Activated CD8-positive, alpha-beta memory T cell treated with anti-CD3 and anti-CD28 coated beads, Interleukin-2, amount 50 U/mL, for 48 hours (primary cell): Measurements from ENCODE around the gene MECR.
"Not testable (repeated sequence)": the region's sequence is repeated elsewhere in the genome, so short reads cannot be mapped to it uniquely, and the experiment has no call there.

Experiments
- DNase-seq: peaks from one replicate; pipeline ENCODE4 v3.0.0-alpha.2; 2020

Gene MECR

GRCh38 chr1:29235955-29236711 lies 5.4 kb upstream of the MECR start, which contains the start of gene PTPRU:
TSS of gene PTPRU (plus strand) at chr1:29236522. CDS start at chr1:29236645, 123 bp downstream.
- DNase-seq = peak; percentile 98

DNA sequence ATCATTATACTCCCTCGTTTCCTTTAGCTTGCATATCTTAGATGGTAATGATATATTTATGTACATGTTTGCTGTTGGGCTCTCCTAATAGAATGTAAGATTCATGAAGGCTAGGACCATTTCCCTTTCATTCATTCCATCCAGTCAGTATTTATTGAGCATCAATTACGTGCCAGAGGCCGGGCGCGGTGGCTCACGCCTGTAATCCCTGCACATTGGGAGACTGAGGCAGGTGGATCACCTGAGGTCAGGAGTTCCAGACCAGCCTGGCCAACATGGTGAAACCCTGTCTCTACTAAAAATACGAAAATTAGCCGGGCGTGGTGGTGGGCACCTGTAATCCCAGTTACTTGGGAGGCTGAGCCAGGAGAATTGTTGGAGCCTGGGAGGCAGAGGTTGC lies 4.1 kb upstream of the MECR start:
- not testable (repeated sequence) for DNase-seq

DNA sequence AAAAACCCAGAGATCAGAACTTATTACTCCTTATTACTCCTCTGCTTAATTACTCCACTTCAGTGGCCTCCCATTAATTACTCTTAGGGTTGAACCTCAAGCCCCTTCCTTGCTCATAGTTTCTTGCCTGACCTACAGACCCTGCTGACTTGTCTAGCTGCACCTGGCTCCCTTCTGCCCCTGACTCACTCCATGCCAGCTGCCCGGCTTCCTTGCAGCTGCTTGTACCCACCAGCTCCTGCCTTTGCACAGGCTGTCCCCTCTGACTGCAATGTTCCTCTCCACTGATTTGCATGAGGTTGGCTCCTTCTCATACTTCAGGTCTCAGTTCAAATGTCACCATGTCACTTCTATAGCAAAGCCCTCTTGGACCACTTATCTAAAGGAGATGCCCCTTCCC lies 3.7 kb upstream of the MECR start:
- DNase-seq = no peak

DNA sequence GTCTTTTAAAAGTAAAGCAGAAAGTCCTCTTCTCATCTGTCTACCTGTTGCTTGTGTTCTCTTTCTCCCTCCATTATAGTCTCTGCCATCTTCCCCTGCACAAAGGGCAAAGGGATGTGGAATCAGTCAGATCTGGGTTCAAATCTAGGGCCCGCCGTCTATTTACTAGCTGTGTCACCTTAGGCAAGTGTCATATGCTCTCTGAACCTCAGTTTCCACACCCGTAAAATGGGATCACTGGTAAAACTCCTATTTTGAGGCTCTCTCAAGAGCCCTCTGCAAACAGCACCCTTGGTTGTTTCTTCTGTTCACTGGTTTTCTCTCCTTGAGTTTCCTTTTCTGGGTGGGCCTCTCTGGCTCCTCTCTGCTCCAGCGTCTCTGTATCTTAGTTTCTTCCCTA lies 3.0 kb upstream of the MECR start:
- no peak for DNase-seq

DNA sequence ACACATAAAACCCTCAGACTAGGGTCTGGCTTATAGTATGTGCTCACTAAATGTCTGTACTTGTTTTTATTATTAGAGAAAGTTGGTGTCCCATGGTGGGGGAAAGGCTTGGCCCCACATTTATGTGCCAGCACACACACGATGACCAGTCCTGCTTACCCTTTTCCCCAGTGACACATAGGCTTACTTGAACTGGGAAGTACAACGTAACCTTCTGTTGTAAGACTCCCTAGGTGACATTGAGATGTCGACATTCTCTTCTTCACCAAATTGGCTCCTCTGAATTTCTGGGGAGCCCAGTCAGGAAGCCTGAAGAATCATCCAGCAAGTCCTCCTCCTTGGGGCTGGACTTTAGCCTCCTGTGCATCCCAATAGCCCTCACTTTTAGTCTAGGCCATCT lies 1.7 kb upstream of the MECR start:
- DNase-seq = no peak

- DNase-seq = no peak
These were observed 556 bp downstream of the MECR start for GRCh38 chr1:29230204-29230552.

DNA sequence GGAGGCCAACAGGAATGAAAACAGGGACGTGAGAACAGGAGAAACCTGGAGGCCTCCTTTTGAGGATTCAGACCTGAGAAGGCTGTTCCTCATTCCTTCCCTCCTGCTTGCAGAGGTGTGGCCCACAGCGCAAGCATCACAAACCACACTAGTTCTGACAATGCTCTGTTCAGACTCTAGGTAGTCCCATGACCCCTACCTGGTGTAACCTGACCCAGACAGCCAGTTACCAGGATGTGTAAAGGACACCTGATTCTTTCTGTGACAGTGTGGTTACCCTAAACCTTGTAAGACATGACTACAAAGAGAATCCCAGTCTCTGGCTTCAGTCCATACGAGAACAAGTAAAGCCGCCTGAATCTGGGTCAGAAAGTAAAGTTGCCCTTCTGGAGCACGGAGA lies 3.2 kb downstream of the MECR start:
- no peak for DNase-seq

- DNase-seq = no peak
These were observed 5.4 kb downstream of the MECR start for GRCh38 chr1:29225361-29225760.

DNA sequence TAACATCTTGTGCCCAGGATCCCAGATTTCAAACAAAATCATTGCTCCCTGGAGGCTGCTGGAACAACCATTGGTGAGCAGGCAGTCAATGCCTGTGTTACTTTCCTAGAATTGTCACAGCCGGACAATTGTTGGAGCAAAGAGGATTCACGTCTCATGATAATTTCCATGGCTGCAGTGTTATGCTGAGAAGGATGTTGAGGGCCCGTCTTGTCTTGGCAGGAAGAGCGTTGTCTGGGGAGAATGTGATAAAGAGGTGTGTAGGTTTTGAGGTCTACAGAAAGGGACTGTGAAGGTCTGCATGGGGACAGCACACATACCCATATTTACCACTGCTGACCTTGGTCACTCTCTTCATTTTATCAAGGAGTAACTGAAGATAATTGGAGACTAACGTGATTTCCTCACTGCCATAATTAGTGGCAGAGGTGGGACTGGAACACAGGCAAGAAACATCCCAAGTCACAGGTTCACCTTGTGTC lies 6.3 kb downstream of the MECR start:
- no peak for DNase-seq

GRCh38 chr1:29223521-29223920 lies 7.2 kb downstream of the MECR start:
- no peak for DNase-seq

- DNase-seq = no peak
These were observed 8.0 kb downstream of the MECR start for GRCh38 chr1:29222686-29223085.

DNA sequence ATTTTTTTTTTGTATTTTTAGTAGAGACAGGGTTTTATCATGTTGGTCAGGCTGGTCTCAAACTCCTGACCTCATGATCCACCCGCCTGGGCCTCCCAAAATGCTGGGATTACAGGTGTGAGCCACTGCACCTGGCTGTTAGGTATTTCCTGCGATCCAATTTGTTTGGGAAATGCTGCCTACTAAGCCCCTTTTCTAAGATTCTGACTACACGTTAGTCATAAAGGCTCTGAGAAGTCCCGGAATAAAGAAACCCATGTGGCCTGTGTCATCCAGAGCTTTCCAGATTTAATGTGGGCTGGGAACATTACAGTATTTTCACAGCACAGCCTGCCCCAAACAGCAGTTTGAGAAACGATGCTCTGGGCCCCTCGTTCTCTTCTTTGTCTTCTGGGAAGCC lies 8.5 kb downstream of the MECR start:
- DNase-seq = not testable (repeated sequence)

- no peak for DNase-seq
These were observed 9.4 kb downstream of the MECR start for GRCh38 chr1:29221296-29221695.

- no peak for DNase-seq
These were observed 12.5 kb downstream of the MECR start for GRCh38 chr1:29218223-29218622.

GRCh38 chr1:29217633-29218032 lies 13.1 kb downstream of the MECR start:
- no peak for DNase-seq

DNA sequence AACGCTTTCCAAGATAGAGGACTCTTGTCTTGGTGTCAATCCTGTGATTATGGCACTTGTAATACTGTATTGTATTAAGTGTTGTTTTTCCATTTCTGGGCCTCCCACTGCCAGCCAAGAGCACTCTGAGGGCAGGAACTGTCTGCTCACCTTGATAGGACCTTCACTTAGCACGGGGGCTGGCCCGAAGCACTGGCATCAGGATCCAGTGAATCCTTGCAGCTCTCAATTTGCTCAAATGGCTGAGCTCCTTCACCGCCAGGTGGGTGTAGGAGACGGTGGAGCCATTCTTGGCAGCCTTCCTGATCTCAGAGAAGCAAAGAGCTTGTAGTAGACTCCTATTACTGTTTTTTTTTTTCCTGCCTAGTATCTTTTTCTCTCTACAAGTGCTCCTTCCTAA lies 17.7 kb downstream of the MECR start:
- no peak for DNase-seq

GRCh38 chr1:29211086-29212030 lies 19.4 kb downstream of the MECR start:
- no peak for DNase-seq

GRCh38 chr1:29210278-29211085 lies 20.3 kb downstream of the MECR start:
- no peak for DNase-seq

- no peak for DNase-seq
These were observed 21.6 kb downstream of the MECR start for GRCh38 chr1:29209173-29209572.

DNA sequence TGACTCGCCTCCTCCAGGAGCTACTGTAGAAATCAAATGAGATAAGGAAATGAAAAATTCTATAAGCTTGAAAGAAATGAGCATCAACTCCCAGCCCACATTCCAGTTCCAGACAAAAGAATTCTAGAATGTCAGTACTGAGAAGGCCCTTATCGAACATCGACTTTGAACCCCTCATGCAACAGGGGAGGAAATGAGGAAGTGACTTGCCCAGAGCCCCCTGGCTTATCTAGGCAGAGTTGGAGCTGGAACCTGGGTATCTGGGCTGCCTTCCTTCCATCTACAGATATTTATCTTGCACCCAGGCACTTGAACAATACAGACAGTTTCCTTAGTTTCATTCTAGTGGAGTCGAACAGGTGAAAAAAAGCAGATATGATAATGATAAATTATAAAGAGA lies 22.3 kb downstream of the MECR start:
- DNase-seq = no peak

DNA sequence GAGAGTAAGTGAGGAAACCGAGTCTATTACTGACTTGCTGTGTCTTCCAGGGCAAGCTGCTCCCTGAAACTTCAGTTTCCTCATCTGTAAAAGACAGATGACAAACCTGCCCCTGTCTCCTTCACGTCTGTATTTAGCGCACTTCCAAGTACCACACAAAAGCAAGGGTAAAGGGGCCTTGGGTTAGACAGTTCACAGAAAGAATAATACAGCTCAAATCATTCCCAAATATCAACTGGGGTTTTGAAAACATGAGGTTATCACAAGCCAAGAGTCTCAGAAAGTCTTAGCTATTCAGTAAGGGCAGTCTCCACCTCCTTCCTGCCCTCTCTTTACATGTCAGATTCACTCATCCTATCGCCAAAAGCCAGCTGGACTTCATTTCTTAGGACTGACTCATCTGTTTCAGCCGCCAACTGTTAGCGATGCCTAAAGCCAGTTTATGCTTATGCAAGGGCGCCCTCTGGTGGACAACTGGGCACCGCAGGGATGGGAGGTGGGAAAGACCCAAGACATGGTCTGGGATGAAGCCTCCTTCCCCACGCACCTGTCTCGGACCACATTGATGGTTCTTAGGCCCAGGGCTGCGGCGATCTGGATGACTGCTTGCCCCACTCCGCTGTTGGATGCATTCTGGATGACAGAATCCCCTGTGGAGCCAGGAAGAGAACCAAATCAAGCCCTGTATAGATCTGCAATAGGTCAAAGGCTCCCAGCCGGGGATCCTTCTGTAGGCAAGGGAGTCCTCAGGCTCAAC lies 28.0 kb downstream of the MECR start:
- peak; percentile 99 for DNase-seq

DNA sequence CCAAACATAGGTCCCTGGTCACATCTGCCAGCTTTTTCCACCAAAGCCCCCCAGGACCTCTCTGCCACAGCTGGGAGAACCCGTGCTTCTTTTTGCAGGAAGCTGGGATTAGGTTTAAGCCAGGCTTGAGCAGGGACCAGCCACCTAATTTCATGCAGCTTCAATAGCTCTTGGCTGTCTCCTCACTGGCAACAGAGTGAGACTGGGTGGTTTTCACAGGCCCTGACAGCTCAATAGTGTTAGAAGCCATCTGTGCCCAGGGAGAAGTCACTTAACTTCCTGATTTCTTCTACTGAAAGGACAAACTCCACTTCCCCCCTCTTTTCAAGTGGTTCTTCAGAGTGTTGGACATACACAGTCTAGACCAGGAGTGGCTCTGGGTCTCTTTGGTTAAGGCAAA lies 28.7 kb downstream of the MECR start:
- no peak for DNase-seq
